ENCODE data around the gene IFI27. TPM values are rescaled to one million over a fixed set of nuclear protein-coding genes. Genes with fewer than 3 reads are reported as not detected.

IFI27 gene
- total and polyA plus RNA-seq, 2 of the 4 experiments (the other 2 are of a cell fraction), result under 0.01 to 0.60 TPM

GRCh38 chr14:94097091-94097490 is 13.4 kb upstream of the IFI27 start:
- BruUV-seq (replicated peaks), result no TSS peak
- Histone ChIP-seq H3K79me1 (ENCODE audit: low read depth in 1 of 2, low read length in 2 of 2) (peaks cover 0 to 2% of the 10 kb centered on the region in 2 experiments; a peak in 2 of 4 replicates), H3K23ac (ENCODE audit: low read depth, low read length) (no peak overlapping the region)

More at GRCh38 chr14:94097091-94097490, 13.4 kb upstream of the IFI27 start:
- CTCF ChIA-PET, result no interaction called here
- Histone ChIP-seq H2BK15ac (ENCODE audit: low read depth, low read length) (no peak overlapping the region), H3K36me3 (ENCODE audit: control insufficient read depth, insufficient read depth, low read length) (no peaks in the 10 kb centered on the region), H3K9me3 (ENCODE audit: control insufficient read depth, insufficient read depth, low read length) (no peaks in the 10 kb centered on the region), H3K4ac (ENCODE audit: low read depth, low read length) (no peak overlapping the region), H2BK20ac (ENCODE audit: low read depth, low read length) (no peak overlapping the region), H3K9me1 (ENCODE audit: insufficient read depth, low read length) (peaks cover 8% of the 10 kb centered on the region), H3K9ac (ENCODE audit: low read depth, low read length) (no peak overlapping the region), H2BK5ac (ENCODE audit: low read depth, low read length, poor library complexity, severe bottlenecking) (no peak overlapping the region), H4K91ac (ENCODE audit: insufficient read depth, low read depth, low read length) (no peak overlapping the region), H3K56ac (ENCODE audit: extremely low read depth, insufficient read depth, low read length) (no peak overlapping the region), H3K4me1 (ENCODE audit: control insufficient read depth, insufficient read depth, low read length) (peaks cover 5% of the 10 kb centered on the region; the same call in 1 of the 2 replicates), H4K20me1 (ENCODE audit: insufficient read depth, low read length) (0 out of 2 replicates have a peak, but pooled peaks cover 8% of the 10 kb centered on the region), H2AK9ac (replicated peaks; ENCODE audit: low read depth, low read length, poor library complexity) (no peak overlapping the region), H4K8ac (ENCODE audit: low read depth in 2 of 2, low read length in 2 of 2) (no peak overlapping the region), H3K27me3 (ENCODE audit: control insufficient read depth, insufficient read depth, low read length) (no peaks in the 10 kb centered on the region), H3K18ac (ENCODE audit: low read depth, low read length) (no peak overlapping the region), H3K4me2 (ENCODE audit: low read depth, low read length) (no peak overlapping the region), H2BK120ac (ENCODE audit: low read depth, low read length) (no peak overlapping the region), H3K14ac (replicated peaks; ENCODE audit: low read depth, low read length) (no peak overlapping the region), H2AK5ac (ENCODE audit: low read depth, low read length) (no peak overlapping the region), H4K5ac (ENCODE audit: low read depth, low read length) (no peak overlapping the region), H3K27ac (ENCODE audit: insufficient read depth, low read length) (no peak overlapping the region), H3K4me3 (ENCODE audit: insufficient read depth, low read depth, low read length) (no peak overlapping the region), H2AFZ (replicated peaks; ENCODE audit: low read length, poor library complexity) (no peak overlapping the region)
- no peak for DNase-seq
- in situ Hi-C loops (cut with MboI; ENCODE audit: low sequenced_read_pairs) (no loop called here), dilution Hi-C loops (cut with HindIII; ENCODE audit: low sequenced_read_pairs, unreplicated experiment) (no loop called here), intact Hi-C loops (cut with micrococcal nuclease) (no loop called here)
- ATAC-seq (ENCODE audit: low read depth), result no peak
- POLR2A ChIA-PET (ENCODE audit: unreplicated experiment), result no interaction called here
- 100% methylated on average over 1 of the region's 4 CpGs; no CpG with 5 or more reads in 1 of the 2 experiments for WGBS, 2 experiments (ENCODE audit: extremely low coverage in 2 of 2, insufficient read length in 1 of 2)
- no peak for TF ChIP-seq CEBPB (IDR thresholded peaks at IDR 0.05; ENCODE audit: low read depth, low read length)
- no peak for TF ChIP-seq FOS (IDR thresholded peaks at IDR 0.05; ENCODE audit: low read depth, low read length)
- TF ChIP-seq MXI1 (IDR thresholded peaks at IDR 0.05; ENCODE audit: borderline replicate concordance, low read depth, low read length), result no peak
- TF ChIP-seq CHD1 (IDR thresholded peaks at IDR 0.05; ENCODE audit: low read depth, low read length), result no peak
- TF ChIP-seq USF2 (IDR thresholded peaks at IDR 0.05; ENCODE audit: low read depth, low read length), result no peak
- TF ChIP-seq RAD21 (IDR thresholded peaks at IDR 0.05; ENCODE audit: low read length), result no peak
- TF ChIP-seq CTCF (conservative IDR thresholded peaks at IDR 0.05; ENCODE audit: low read depth, low read length), result no peak

All from IMR-90 (cell line).